GM23248 (cell line): ENCODE measurements around the gene NKG7.

Experiments
- EZH2 ChIP-seq: fragments of 200-600 bp; sonication (generic); IDR thresholded peaks from 2 replicates; pipeline ENCODE4 v1.6.1; 2018; ENCODE audit warnings: antibody characterized with exemption, mild to moderate bottlenecking; ENCODE audit not compliant: insufficient read depth, poor library complexity, severe bottlenecking
- EZH2phosphoT487 ChIP-seq: fragments of 200-600 bp; sonication (generic); IDR thresholded peaks from 2 replicates; pipeline ENCODE4 v1.6.1; 2018; ENCODE audit warnings: antibody characterized with exemption, moderate library complexity, mild to moderate bottlenecking, low read depth; ENCODE audit not compliant: insufficient read depth

GRCh38 chr19:51415187-51415586, 42.7 kb upstream of the NKG7 start:
- TF ChIP-seq EZH2 = no peak
- TF ChIP-seq EZH2phosphoT487 = no peak
